ENCODE measurements around the gene GOLGA8K.
"Not testable (repeated sequence)": the region's sequence is repeated elsewhere in the genome, so short reads cannot be mapped to it uniquely, and the experiment has no call there.

The GOLGA8K gene

DNA sequence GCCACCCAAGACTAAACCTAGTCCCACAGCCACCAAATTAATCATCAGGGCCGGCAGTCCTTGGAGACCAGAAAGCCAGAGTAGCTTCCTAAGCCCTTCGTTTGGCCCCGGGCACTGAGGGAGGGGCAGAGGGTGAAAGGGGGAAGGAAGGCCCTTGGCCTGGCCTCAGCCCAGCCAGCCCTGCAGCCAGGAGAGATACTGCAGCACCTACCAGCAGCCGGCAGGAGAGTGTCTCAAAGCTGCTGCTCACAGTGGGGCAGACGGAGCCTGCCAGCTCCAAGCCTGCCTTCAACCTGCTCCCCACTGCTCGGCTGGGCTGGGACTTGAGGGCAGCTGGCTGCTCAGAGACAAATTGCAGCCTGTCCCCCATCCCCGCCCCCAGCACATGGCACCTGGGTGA lies 50.3 kb downstream of the GOLGA8K start:
- not testable (repeated sequence) for DNase-seq

DNA sequence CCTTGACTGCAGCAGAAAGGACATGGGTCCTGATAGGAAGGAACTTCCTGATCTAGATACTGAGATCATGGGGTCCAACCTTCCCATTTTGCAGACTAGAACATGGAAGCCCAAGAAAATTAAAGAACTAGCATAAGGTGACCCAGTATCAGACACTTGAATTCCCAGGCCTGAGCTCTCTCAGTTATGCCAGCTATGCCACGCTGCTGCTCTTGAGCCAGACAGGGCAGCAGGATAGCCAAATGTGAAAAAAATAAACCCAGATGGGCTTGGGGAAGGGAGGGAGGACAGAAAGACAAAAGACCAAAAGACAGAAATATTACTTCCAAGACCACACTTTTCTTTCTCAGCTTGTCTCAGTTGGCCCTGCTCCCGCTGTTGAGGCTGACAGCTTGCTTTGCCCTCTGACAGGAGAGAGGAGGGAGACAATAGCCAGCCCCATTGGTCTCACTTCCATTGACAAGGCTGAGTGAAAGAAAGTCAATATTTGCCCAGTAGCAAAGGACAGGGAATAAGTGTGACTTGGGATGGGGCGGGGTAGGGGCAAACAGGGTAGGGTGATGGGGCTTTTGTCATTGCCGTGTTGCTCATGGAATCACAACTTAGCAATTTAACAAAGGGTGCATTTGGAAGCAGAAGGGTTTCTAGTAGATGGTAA lies 52.4 kb downstream of the GOLGA8K start:
- not testable (repeated sequence) for DNase-seq

DNA sequence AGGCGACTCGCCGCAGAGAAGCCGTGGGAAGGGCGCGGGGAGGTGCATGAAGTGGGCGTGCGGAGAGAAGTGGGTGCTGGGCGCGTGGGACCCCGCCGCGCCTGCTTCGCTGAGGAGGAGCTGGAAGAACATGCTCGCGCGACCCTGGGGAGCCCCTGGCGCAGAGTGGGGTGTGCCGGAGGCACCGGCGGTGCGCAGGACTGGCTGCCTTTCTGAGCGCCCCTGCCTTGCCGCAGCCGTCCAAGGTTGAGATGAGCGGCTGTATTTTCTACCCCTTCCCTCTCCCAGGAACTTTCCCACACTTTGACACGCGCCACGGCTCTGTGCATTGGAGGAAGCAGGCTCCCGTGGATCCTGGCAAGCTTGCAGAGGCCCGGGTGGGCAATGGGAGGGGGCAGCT lies 56.1 kb downstream of the GOLGA8K start:
- not testable (repeated sequence) for DNase-seq

DNA sequence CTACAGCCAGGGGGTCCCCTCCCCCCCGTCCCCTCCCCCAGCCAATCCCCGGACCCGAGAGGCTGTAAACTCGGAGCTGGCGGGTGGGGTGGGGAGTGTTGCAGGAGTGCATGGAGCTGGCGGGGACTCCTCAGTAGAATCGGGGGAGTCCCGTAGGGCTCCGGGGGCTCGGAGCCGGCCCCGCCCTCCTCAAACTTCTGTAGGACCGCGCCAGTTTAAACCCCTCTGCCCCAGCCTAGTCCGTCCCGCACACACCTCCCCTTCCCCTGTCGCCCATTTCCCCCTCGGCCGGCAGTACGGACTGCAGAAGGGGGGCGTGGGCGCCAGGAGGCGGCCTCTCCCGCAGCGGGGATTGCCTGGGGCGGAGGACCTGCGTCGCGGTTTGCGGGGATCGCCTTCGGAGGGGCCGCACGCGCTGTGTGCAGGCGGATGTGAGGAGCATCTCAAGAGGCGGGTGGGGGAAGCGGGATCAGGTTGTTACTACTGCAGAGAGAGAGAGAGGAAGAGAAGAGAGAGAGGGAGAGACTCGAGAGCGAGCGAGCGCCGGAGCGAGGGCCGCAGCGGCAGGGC lies 57.0 kb downstream of the GOLGA8K start:
- not testable (repeated sequence) for DNase-seq

DNA sequence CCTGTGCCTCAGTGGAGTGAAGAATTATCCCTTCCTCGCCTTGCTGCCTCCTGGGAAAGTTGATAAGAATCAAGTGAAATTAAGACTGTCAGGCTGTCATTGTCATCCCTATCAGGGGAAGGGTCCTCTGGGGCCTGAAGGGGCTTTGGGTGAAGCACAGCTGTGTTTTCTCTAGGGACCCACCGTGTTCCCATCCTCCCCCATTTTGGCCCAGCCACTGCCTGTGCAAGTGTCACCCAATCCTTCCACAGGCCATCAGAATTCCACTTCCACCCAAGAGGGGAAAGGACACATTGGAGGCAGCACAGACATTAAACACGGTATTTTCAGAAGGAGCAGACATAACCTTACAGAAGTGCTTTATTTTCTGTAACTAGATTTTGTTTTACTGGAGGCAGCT lies 59.2 kb downstream of the GOLGA8K start:
- DNase-seq = not testable (repeated sequence)

Data from amniotic stem cell (primary cell).